Activated CD4-positive, alpha-beta T cell treated with anti-CD3 and anti-CD28 coated beads, Interleukin-2, amount 10 ng/mL, durations not matched to agents 7 days and 5 days (primary cell): ENCODE data around the gene DDX56. TPM values are rescaled to one million over a fixed set of nuclear protein-coding genes. Genes with fewer than 3 reads are reported as not detected.

Experiments used
- CTCF ChIA-PET: fragments of 350-600 bp; sonication (Branson Sonifier 250); formaldehyde crosslinking; loops from one replicate; lab custom pipeline; 2021; ENCODE audit warnings: antibody characterized with exemption; lab: Charles Lee
- POLR2A ChIA-PET: fragments of 350-600 bp; sonication (Branson Sonifier 250); formaldehyde crosslinking; loops from one replicate; lab custom pipeline; 2021; ENCODE audit warnings: antibody characterized with exemption; lab: Charles Lee
- DNase-seq: peaks from one replicate; pipeline ENCODE4 v3.0.0-alpha.2; 2020
- H3K27ac Mint-ChIP-seq: one replicate; pipeline ENCODE4 v1.8.0; 2021; ENCODE audit warnings: mild to moderate bottlenecking, moderate library complexity, mixed read lengths
- H3K27me3 Mint-ChIP-seq: one replicate; pipeline ENCODE4 v1.8.0; 2021; ENCODE audit warnings: mixed read lengths
- H3K36me3 Mint-ChIP-seq: one replicate; pipeline ENCODE4 v1.8.0; 2021; ENCODE audit warnings: low read depth, mixed read lengths
- H3K4me1 Mint-ChIP-seq: one replicate; pipeline ENCODE4 v1.8.0; 2021; ENCODE audit warnings: mixed read lengths
- H3K4me3 Mint-ChIP-seq: one replicate; pipeline ENCODE4 v1.8.0; 2021; ENCODE audit warnings: mild to moderate bottlenecking, moderate library complexity, mixed read lengths
- H3K9me3 Mint-ChIP-seq: one replicate; pipeline ENCODE4 v1.8.0; 2021; ENCODE audit warnings: mixed read lengths
- total RNA-seq, 2 experiments: library from RNA; stranded (reverse); gene quantifications; one replicate each; pipeline ENCODE4 v1.2.3, GENCODE V29; 2021

DDX56 gene
- total RNA-seq, 2 experiments from 2014 or later, result 83.6 to 84.9 TPM

- ChIA-PET CTCF (interaction anchor here (1.1 to 1.3 kb wide), 3 partner anchors 8 to 35 kb away, joined by 3 to 5 read pairs (median 3); no protein-coding TSS in a partner anchor), POLR2A (no interaction called here)
- no peaks in the 10 kb centered on the region for H3K4me1 Mint-ChIP-seq
- no peak for DNase-seq
- H3K4me3 Mint-ChIP-seq, result no peak overlapping the region
- no peak overlapping the region for H3K27ac Mint-ChIP-seq
- H3K36me3 Mint-ChIP-seq, result no peaks in the 10 kb centered on the region
- H3K27me3 Mint-ChIP-seq, result no peaks in the 10 kb centered on the region
- no peaks in the 10 kb centered on the region for H3K9me3 Mint-ChIP-seq
These were observed 36.3 kb downstream of the DDX56 start for GRCh38 chr7:44537442-44537841.

GRCh38 chr7:44536090-44536489 lies 37.6 kb downstream of the DDX56 start:
- ChIA-PET CTCF (interaction anchor here (1.3 kb wide), 1 partner anchor 9 kb away, joined by 5 read pairs; no protein-coding TSS in a partner anchor), POLR2A (no interaction called here)
- Mint-ChIP-seq H3K36me3 (no peaks in the 10 kb centered on the region), H3K9me3 (no peaks in the 10 kb centered on the region), H3K27me3 (no peaks in the 10 kb centered on the region), H3K4me1 (peaks cover 2% of the 10 kb centered on the region), H3K27ac (no peak overlapping the region), H3K4me3 (no peak overlapping the region)
- DNase-seq, result no peak

- no peaks in the 10 kb centered on the region for H3K36me3 Mint-ChIP-seq
- ChIA-PET CTCF (interaction anchor here (0.6 to 1.6 kb wide), 7 partner anchors 12 to 431 kb away, joined by 3 to 8 read pairs (median 3); no protein-coding TSS in a partner anchor), POLR2A (no interaction called here)
- peak overlapping the region; percentile 43 for H3K27ac Mint-ChIP-seq
- DNase-seq, result no peak
- H3K9me3 Mint-ChIP-seq, result no peaks in the 10 kb centered on the region
- no peak overlapping the region for H3K4me3 Mint-ChIP-seq
- H3K27me3 Mint-ChIP-seq, result no peaks in the 10 kb centered on the region
- peaks cover 3% of the 10 kb centered on the region for H3K4me1 Mint-ChIP-seq
These were observed 38.2 kb downstream of the DDX56 start for GRCh38 chr7:44535348-44536064.

GRCh38 chr7:44534501-44534900 lies 39.2 kb downstream of the DDX56 start:
- no peak overlapping the region for H3K27ac Mint-ChIP-seq
- H3K36me3 Mint-ChIP-seq, result no peaks in the 10 kb centered on the region
- no peaks in the 10 kb centered on the region for H3K9me3 Mint-ChIP-seq
- H3K27me3 Mint-ChIP-seq, result no peaks in the 10 kb centered on the region
- H3K4me3 Mint-ChIP-seq, result no peak overlapping the region
- ChIA-PET POLR2A (no interaction called here), CTCF (interaction anchor here (0.7 to 1.6 kb wide), 12 partner anchors 9 to 296 kb away, joined by 3 to 8 read pairs (median 3); no protein-coding TSS in a partner anchor)
- H3K4me1 Mint-ChIP-seq, result peaks cover 3% of the 10 kb centered on the region
- peak; percentile 53 for DNase-seq

GRCh38 chr7:44534087-44534486 lies 39.6 kb downstream of the DDX56 start:
- Mint-ChIP-seq H3K4me3 (no peak overlapping the region), H3K4me1 (peaks cover 3% of the 10 kb centered on the region), H3K36me3 (no peaks in the 10 kb centered on the region), H3K27me3 (no peaks in the 10 kb centered on the region), H3K27ac (no peak overlapping the region), H3K9me3 (no peaks in the 10 kb centered on the region)
- DNase-seq, result no peak
- POLR2A ChIA-PET, result no interaction called here
- CTCF ChIA-PET, result interaction anchor here (0.7 to 1.6 kb wide), 9 partner anchors 10 to 296 kb away, joined by 3 to 8 read pairs (median 3); no protein-coding TSS in a partner anchor

- no peaks in the 10 kb centered on the region for H3K36me3 Mint-ChIP-seq
- DNase-seq, result no peak
- ChIA-PET CTCF (interaction anchor here (0.7 to 1.5 kb wide), 5 partner anchors 10 to 295 kb away, joined by 3 to 5 read pairs (median 3); no protein-coding TSS in a partner anchor), POLR2A (no interaction called here)
- no peak overlapping the region for H3K4me3 Mint-ChIP-seq
- no peak overlapping the region for H3K27ac Mint-ChIP-seq
- no peaks in the 10 kb centered on the region for H3K9me3 Mint-ChIP-seq
- H3K27me3 Mint-ChIP-seq, result peaks cover under 1% of the 10 kb centered on the region
- peaks cover 3% of the 10 kb centered on the region for H3K4me1 Mint-ChIP-seq
These were observed 40.2 kb downstream of the DDX56 start for GRCh38 chr7:44533301-44534055.

- POLR2A ChIA-PET, result no interaction called here
- CTCF ChIA-PET, result no interaction called here
- H3K27me3 Mint-ChIP-seq, result peaks cover 1% of the 10 kb centered on the region
- H3K9me3 Mint-ChIP-seq, result no peaks in the 10 kb centered on the region
- H3K27ac Mint-ChIP-seq, result no peak overlapping the region
- peaks cover 3% of the 10 kb centered on the region for H3K4me1 Mint-ChIP-seq
- H3K4me3 Mint-ChIP-seq, result no peak overlapping the region
- no peaks in the 10 kb centered on the region for H3K36me3 Mint-ChIP-seq
- no peak for DNase-seq
These were observed 42.0 kb downstream of the DDX56 start for GRCh38 chr7:44531421-44532380.

- Mint-ChIP-seq H3K4me1 (peaks cover 3% of the 10 kb centered on the region), H3K9me3 (no peaks in the 10 kb centered on the region), H3K4me3 (no peak overlapping the region), H3K27ac (no peak overlapping the region), H3K36me3 (no peaks in the 10 kb centered on the region), H3K27me3 (peaks cover 1% of the 10 kb centered on the region)
- CTCF ChIA-PET, result no interaction called here
- DNase-seq, result no peak
- POLR2A ChIA-PET, result no interaction called here
These were observed 42.7 kb downstream of the DDX56 start for GRCh38 chr7:44530990-44531389.

GRCh38 chr7:44524811-44525388 lies 48.8 kb downstream of the DDX56 start:
- POLR2A ChIA-PET, result no interaction called here
- H3K9me3 Mint-ChIP-seq, result peaks cover 9% of the 10 kb centered on the region

GRCh38 chr7:44522315-44522714 lies 51.4 kb downstream of the DDX56 start:
- H3K27me3 Mint-ChIP-seq, result peaks cover 10% of the 10 kb centered on the region
- ChIA-PET CTCF (interaction anchor here (1.5 kb wide), 1 partner anchor 13 kb away, joined by 3 read pairs; no protein-coding TSS in a partner anchor), POLR2A (no interaction called here)
- H3K9me3 Mint-ChIP-seq, result peaks cover 9% of the 10 kb centered on the region
- no peak for DNase-seq
- no peaks in the 10 kb centered on the region for H3K4me1 Mint-ChIP-seq
- peaks cover 2% of the 10 kb centered on the region for H3K36me3 Mint-ChIP-seq
- no peak overlapping the region for H3K4me3 Mint-ChIP-seq
- H3K27ac Mint-ChIP-seq, result no peak overlapping the region

More at GRCh38 chr7:44524811-44525388, 48.8 kb downstream of the DDX56 start:
- H3K4me3 Mint-ChIP-seq, result no peak overlapping the region
- peaks cover 2% of the 10 kb centered on the region for H3K36me3 Mint-ChIP-seq
- H3K27ac Mint-ChIP-seq, result no peak overlapping the region
- peaks cover 12% of the 10 kb centered on the region for H3K27me3 Mint-ChIP-seq
- H3K4me1 Mint-ChIP-seq, result no peaks in the 10 kb centered on the region
- DNase-seq, result no peak
- CTCF ChIA-PET, result interaction anchor here (1.4 kb wide), 1 partner anchor 11 kb away, joined by 3 read pairs; no protein-coding TSS in a partner anchor

- H3K4me1 Mint-ChIP-seq, result no peaks in the 10 kb centered on the region
- peaks cover 2% of the 10 kb centered on the region for H3K36me3 Mint-ChIP-seq
- ChIA-PET CTCF (no interaction called here), POLR2A (no interaction called here)
- H3K27ac Mint-ChIP-seq, result no peak overlapping the region
- H3K9me3 Mint-ChIP-seq, result peaks cover 9% of the 10 kb centered on the region
- DNase-seq, result no peak
- H3K27me3 Mint-ChIP-seq, result peaks cover 10% of the 10 kb centered on the region
- no peak overlapping the region for H3K4me3 Mint-ChIP-seq
These were observed 52.2 kb downstream of the DDX56 start for GRCh38 chr7:44521347-44522095.
